HG02610 (cell line): ENCODE measurements around the gene ST7.

Experiments used
- ATAC-seq: cut with Tn5 transposase; IDR thresholded peaks from one replicate; pipeline ENCODE4 v1.9.1; 2021; ENCODE audit warnings: mild to moderate bottlenecking, moderate library complexity; ENCODE audit not compliant: unreplicated experiment

The ST7 gene

GRCh38 chr7:117087639-117088396 is 134.5 kb downstream of the ST7 start:
- peak; percentile 27 for ATAC-seq

DNA sequence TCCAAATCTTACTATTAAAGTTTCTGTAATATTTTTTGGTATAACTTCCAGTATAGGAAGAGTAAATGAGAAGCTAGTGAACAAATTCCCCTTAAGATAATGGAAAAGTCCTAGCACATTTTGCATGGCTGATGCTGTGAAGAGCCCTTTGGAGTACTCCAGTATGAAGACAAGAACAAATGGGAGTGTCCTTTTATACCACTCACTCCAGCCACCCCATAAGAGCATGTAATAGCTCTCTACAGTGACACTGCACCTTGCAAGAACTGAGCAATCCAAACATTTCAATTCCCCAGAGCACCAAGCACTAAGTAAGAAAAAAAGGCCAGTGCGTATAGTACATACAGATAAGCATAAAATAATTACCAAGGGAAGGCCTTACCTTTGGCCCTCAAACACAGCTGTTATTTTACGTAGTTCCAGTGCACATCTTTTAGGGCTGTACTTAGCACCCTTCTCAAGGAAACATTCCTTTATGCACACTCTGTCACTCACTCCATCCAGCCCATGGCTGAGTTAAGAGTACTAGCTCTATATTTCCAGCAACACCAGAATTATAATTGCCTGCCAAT is 135.4 kb downstream of the ST7 start:
- ATAC-seq = no peak

DNA sequence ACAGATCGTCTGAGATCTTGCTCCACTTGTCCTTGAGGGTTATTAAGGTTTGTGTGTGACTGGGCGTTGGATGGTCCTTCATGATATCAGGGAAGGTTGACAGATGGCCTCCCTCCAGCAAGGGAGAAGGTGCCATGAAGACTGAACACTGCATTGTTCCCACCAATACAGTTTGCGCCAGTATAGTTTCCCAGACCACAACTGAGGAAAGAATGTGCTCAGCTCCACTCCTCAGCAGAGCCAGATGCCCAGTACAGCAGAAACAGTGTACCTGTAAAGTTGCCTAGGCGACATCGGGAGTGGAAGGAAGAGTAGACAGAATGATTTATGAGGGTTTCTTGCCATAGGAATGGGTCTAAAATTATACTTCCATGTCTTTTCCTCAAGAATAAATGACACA is 137.5 kb downstream of the ST7 start:
- ATAC-seq = no peak

- no peak for ATAC-seq
These were observed 138.4 kb downstream of the ST7 start for GRCh38 chr7:117091721-117092120.

DNA sequence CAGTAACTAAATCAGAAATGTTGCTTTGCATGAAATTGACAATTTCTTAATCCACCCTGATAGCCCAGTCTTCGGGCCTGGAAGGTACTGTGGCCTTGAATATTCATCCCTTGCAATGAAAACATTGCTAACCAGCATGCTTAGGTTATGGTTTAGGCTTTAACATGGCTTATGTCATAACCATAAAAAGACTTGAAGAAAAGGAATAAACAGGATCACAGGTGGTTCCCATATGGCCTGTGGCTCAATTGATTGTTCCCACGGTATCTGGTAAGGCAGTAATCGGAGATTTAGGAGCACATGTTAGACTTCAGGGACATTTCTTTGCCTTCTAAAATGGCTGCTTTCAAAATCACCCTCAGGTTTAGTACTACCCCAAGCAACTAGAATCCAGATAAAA is 139.5 kb downstream of the ST7 start:
- no peak for ATAC-seq

DNA sequence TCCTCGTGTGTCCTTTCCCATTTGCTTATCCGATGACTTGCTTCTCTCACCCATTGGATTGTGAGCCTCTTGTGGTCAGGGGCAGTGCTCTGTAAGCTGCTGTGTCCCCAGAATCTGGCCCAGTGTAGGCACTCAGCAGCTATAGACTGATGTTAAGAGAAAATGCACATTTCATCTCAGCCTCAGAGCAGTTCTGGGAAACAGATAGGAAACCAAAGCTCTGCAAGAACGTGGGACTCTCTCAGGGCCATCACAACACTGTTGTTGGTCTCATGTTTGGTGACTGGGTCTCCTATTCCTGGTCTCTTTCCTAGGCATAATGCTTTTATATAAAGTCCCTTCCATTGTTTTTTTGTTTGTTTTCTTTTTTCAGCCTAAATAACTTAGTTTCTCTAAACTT is 141.2 kb downstream of the ST7 start:
- ATAC-seq = no peak

- ATAC-seq = no peak
These were observed 141.8 kb downstream of the ST7 start for GRCh38 chr7:117095055-117095454.

DNA sequence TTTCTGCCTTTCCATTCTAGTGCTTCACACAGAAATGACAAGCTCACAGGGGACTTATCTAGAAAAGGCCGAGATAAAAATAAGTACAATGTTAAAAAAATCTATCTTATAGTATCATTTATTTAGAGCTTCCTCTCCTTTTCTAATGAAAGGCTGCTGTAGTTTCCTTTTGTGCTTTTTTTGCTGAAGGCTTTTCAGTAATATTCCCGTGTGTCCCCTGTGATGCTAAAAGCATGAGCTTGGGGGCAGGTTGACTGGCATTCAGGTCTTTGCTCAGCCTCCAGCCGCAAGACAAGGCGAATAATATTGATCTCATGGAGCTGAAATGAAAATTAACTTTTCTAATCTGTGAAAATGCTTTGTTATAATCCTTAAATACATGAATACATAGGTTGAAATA is 143.0 kb downstream of the ST7 start:
- no peak for ATAC-seq

DNA sequence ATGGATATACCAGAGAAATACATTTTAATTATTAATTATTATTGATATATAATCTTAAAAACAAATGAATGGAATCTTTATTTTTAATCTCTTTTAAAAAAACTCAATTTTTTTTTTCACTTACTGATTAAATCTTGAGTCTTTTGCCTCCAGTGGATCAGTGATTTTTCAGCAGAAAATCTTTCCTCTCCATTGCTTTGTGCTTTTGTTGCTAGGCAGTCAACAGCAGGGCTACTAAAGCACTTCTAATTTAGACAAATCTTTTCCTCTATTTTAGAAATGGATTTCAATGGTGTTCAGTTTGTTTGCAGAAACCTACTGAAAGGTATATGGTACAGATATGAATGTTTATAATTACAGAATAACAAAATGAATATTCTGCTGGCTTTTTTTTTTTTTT is 143.6 kb downstream of the ST7 start:
- ATAC-seq = no peak

- ATAC-seq = no peak
These were observed 144.6 kb downstream of the ST7 start for GRCh38 chr7:117097860-117098259.

GRCh38 chr7:117098457-117098856 is 145.2 kb downstream of the ST7 start:
- no peak for ATAC-seq

DNA sequence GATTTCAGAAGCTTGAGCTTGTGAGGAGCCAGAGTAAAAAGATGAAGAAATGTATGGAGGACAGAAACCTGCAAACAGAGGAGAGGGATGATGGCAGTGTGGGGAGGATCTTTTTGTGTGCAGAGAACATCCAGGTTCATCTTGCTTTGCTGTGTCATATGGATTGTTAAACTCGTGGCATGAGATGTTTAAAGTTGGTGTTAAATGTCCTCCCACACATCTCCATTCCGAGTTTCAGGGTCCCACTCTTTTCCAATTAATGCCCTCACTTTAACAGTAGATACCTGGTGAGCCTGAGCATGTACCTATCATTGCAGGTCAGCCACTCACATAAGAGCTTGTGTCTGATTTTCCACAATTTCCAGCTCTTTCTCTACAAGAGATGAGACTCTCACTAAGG is 147.7 kb downstream of the ST7 start:
- no peak for ATAC-seq

- peak; percentile 96 for ATAC-seq
These were observed 157.4 kb downstream of the ST7 start for GRCh38 chr7:117110480-117111315.

- ATAC-seq = no peak
These were observed 158.2 kb downstream of the ST7 start for GRCh38 chr7:117111535-117111934.

DNA sequence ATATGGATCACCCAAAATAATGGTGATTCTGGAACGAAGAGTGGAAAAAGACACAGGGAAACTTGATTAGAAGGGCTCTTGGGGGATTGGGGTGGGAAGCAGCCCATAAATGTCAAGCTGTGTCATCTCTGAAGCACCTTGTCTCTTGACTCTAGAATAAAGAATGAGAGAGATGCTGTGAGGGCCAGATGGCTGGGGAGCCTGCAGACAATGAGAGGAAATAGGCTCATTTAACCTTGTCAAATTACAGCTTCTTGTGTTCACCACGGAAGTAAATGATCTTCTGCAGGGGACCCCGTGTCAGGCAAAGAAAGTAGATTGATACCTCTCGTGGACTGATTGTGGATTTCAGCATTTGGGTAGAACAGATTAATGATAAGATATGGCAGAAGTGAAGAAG is 159.3 kb downstream of the ST7 start:
- ATAC-seq = no peak

DNA sequence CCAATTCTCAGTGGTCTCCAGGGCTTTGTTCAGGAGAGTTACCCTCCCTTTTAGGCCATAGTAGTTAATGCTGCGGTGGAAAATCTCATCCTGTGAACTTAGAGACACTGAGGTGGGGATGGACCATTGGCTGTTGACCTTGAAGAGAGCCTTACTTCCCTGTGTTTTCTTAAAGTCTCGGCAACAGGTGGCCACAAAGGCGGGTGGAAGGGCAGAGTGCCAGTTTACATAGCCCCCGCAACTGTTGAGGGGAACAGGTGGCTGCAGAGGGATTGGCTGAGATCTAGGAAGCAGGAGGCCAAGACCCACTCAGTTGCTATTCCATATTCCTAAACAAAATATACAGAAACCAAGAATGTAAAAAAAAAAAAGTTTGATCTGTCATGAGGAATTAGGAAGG is 160.6 kb downstream of the ST7 start:
- ATAC-seq = no peak

DNA sequence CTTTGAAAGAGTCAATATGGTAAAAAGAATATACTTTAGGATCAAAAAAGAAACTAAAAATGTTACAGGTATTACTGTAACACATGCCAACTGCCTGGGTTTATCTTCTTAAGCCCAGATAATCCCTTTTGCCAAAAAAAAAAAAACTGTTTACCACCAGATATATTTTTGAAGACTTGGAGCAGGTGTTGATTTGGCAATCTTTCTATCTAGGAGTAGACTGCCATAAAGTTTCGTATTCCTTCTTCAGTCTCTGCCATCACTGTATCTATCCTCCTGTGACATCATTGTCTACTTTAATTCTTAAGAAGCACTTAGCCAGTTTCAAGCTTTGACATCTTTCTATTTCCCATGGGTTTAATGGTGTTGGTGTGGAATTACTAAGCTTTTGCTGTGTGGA is 161.0 kb downstream of the ST7 start:
- no peak for ATAC-seq

- ATAC-seq = no peak
These were observed 162.9 kb downstream of the ST7 start for GRCh38 chr7:117116211-117116610.

- no peak for ATAC-seq
These were observed 163.9 kb downstream of the ST7 start for GRCh38 chr7:117117172-117117571.

DNA sequence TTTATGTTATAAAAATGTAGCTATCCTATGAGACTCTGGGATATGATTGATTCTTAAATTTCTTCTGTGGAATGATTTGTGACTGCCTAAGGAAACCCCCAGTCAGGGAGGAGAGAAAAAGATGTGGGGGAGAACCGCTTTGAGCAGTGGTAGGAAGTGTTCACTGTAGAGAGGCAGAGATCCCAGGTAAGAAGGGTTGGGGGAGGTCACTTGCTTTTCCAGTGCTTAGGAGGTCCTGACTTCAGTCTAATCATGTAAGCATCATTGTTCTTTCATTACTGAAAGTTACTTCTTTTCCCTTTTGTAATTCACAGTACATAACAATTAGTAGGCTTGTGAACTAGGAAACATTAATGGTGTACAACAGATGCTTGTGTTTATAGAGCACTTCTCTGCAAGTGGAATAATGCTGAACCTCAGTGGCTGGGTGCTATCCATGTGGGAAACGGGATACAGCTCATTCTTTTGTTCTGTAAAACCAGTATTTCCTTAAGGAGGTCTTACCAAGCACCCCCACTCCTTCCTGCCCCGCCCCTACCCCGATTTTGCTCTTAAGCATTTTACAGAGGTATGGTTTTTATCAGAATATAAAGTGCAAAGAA is 165.4 kb downstream of the ST7 start:
- no peak for ATAC-seq

- ATAC-seq = no peak
These were observed 166.1 kb downstream of the ST7 start for GRCh38 chr7:117119192-117119924.
